ENCODE measurements around the gene GAL3ST3. TPM values are rescaled to one million over a fixed set of nuclear protein-coding genes. Genes with fewer than 3 reads are reported as not detected.

GAL3ST3 gene
- total RNA-seq, 1 donor from 2014 or later, result not detected

GRCh38 chr11:66039765-66040164 is 9.2 kb downstream of the GAL3ST3 start:
- H3K27ac ChIP-seq, result no peak overlapping the region
- no peak overlapping the region for H3K4me3 ChIP-seq
- intact Hi-C loops (cut with DNase I), result no loop called here
- TF ChIP-seq, protein P1, sequence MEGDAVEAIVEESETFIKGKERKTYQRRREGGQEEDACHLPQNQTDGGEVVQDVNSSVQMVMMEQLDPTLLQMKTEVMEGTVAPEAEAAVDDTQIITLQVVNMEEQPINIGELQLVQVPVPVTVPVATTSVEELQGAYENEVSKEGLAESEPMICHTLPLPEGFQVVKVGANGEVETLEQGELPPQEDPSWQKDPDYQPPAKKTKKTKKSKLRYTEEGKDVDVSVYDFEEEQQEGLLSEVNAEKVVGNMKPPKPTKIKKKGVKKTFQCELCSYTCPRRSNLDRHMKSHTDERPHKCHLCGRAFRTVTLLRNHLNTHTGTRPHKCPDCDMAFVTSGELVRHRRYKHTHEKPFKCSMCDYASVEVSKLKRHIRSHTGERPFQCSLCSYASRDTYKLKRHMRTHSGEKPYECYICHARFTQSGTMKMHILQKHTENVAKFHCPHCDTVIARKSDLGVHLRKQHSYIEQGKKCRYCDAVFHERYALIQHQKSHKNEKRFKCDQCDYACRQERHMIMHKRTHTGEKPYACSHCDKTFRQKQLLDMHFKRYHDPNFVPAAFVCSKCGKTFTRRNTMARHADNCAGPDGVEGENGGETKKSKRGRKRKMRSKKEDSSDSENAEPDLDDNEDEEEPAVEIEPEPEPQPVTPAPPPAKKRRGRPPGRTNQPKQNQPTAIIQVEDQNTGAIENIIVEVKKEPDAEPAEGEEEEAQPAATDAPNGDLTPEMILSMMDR (IDR thresholded peaks at IDR 0.05), result no peak
- ATAC-seq (no peak), DNase-seq (no peak)
- no peaks in the 10 kb centered on the region for H3K36me3 ChIP-seq
- no peaks in the 10 kb centered on the region for H3K4me1 ChIP-seq
- H3K27me3 ChIP-seq (ENCODE audit: low read depth), result no peaks in the 10 kb centered on the region
- no peaks in the 10 kb centered on the region for H3K9me3 ChIP-seq

- intact Hi-C loops (cut with DNase I), result no loop called here
- no peak overlapping the region for H3K27ac ChIP-seq
- H3K4me1 ChIP-seq, result no peaks in the 10 kb centered on the region
These were observed 11.6 kb downstream of the GAL3ST3 start for GRCh38 chr11:66037327-66037726.

DNA sequence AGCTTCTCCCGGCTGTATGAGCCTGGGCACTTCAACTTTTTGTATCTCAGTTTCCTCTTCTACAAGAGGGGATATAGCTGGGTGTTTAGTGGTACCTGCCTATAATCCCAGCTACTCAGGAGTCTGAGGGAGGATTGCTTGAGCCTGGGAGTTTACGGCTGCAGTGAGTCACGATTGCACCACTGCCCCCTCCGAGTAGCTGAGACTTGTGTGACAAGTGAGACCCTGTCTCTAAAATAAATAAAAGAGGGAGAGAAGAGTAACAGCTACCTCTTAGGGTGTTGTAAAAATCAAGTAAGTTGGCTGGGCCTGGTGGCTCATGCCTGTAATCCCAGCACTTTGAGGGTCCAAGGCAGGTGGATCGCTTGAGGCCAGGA is 12.6 kb downstream of the GAL3ST3 start:
- no peak overlapping the region for H3K4me3 ChIP-seq
- TF ChIP-seq, protein P1 (IDR thresholded peaks at IDR 0.05), result no peak
- H3K27me3 ChIP-seq (ENCODE audit: low read depth), result no peaks in the 10 kb centered on the region
- no peaks in the 10 kb centered on the region for H3K9me3 ChIP-seq
- DNase-seq (no peak), ATAC-seq (no peak)
- H3K4me1 ChIP-seq, result no peaks in the 10 kb centered on the region
- intact Hi-C loops (cut with DNase I), result no loop called here
- no peak overlapping the region for H3K27ac ChIP-seq
- no peaks in the 10 kb centered on the region for H3K36me3 ChIP-seq

More at GRCh38 chr11:66037327-66037726, 11.6 kb downstream of the GAL3ST3 start:
- DNase-seq, result no peak
- no peaks in the 10 kb centered on the region for H3K36me3 ChIP-seq
- TF ChIP-seq, protein P1 (IDR thresholded peaks at IDR 0.05), result no peak
- no peak for ATAC-seq
- H3K4me3 ChIP-seq, result no peak overlapping the region
- no peaks in the 10 kb centered on the region for H3K27me3 ChIP-seq (ENCODE audit: low read depth)
- H3K9me3 ChIP-seq, result no peaks in the 10 kb centered on the region

GRCh38 chr11:66035653-66036333 is 13.2 kb downstream of the GAL3ST3 start:
- TF ChIP-seq, protein P1 (IDR thresholded peaks at IDR 0.05), result no peak
- no peaks in the 10 kb centered on the region for H3K27me3 ChIP-seq (ENCODE audit: low read depth)
- no peak overlapping the region for H3K4me3 ChIP-seq
- intact Hi-C loops (cut with DNase I), result no loop called here
- H3K9me3 ChIP-seq, result no peaks in the 10 kb centered on the region
- no peak overlapping the region for H3K27ac ChIP-seq
- H3K4me1 ChIP-seq, result no peaks in the 10 kb centered on the region
- ATAC-seq, result no peak
- no peak for DNase-seq
- H3K36me3 ChIP-seq, result no peaks in the 10 kb centered on the region

DNA sequence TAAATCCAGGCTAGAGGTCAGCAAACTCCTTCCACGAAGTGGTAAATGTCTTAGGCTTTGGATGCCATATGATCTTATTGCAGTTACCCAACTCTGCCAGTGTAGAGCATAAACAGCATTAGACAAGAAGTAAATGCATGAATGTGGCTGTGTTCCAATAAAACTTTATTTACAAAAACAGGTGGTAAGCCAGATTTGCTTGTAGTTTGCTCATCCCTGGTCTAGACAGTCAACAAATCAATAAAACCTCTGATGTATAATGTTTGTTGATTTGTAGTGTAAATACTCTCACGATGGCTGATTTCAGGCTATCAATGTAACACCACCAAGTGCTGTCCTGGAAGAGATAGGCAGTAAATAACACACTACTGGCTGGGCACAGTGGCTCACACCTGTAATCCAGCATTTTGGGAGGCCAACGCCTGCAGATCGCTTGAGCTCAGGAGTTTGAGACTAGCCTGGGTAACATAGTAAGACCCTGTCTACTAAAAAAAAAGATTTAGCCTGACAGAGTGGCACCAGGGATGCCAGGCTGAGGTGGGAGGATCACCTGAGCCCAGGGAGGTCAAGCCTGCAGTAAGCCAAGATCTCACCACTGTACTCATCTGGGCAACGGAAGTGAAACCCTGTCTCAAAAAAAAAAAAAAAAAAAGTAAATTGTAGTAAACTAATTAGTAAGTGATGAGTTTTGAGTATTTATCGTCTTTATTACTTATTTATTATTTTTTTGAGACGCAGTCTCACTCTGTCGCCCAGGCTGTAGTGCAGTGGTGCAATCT is 15.8 kb downstream of the GAL3ST3 start:
- Histone ChIP-seq H3K9me3 (no peaks in the 10 kb centered on the region), H3K27ac (no peak overlapping the region), H3K4me1 (no peaks in the 10 kb centered on the region), H3K27me3 (ENCODE audit: low read depth) (peaks cover 4% of the 10 kb centered on the region), H3K36me3 (no peaks in the 10 kb centered on the region), H3K4me3 (no peak overlapping the region)
- no peak for DNase-seq
- intact Hi-C loops (cut with DNase I), result no loop called here
- no peak for ATAC-seq
- TF ChIP-seq, protein P1 (IDR thresholded peaks at IDR 0.05), result no peak

Measured in lower lobe of right lung (tissue), 2 donors.